Adipose tissue (tissue), 3 donors: ENCODE measurements around the gene ECE1. TPM values are rescaled to one million over a fixed set of nuclear protein-coding genes. Genes with fewer than 3 reads are reported as not detected.

Experiments
- H3K27ac ChIP-seq: one replicate; pipeline ENCODE4 v1.5.1; 2013; ENCODE audit warnings: low read depth, low read length
- WGBS, 3 donors: extraction: QIAGEN DNeasy Blood & Tissue Kit; methylation state at CpG; one replicate each; pipeline ENCODE4 v1.1.7; 2013; 5-methylcytosine and 5-hydroxymethylcytosine counted together
- polyA plus RNA-seq, 3 donors: library from polyadenylated mRNA; stranded (reverse); fragments of 200-250 nt; gene quantifications; one replicate each; pipeline ENCODE4 v1.2.3, GENCODE V29; 2013
- donor health status: healthy with polysubstance abuse.
- donor health status: Bipolar disorder and iron deficiency.
- donor health status: healthy.

ECE1 gene
- polyA plus RNA-seq, 3 donors, result 63.8 to 110 (median 65.3) TPM

DNA sequence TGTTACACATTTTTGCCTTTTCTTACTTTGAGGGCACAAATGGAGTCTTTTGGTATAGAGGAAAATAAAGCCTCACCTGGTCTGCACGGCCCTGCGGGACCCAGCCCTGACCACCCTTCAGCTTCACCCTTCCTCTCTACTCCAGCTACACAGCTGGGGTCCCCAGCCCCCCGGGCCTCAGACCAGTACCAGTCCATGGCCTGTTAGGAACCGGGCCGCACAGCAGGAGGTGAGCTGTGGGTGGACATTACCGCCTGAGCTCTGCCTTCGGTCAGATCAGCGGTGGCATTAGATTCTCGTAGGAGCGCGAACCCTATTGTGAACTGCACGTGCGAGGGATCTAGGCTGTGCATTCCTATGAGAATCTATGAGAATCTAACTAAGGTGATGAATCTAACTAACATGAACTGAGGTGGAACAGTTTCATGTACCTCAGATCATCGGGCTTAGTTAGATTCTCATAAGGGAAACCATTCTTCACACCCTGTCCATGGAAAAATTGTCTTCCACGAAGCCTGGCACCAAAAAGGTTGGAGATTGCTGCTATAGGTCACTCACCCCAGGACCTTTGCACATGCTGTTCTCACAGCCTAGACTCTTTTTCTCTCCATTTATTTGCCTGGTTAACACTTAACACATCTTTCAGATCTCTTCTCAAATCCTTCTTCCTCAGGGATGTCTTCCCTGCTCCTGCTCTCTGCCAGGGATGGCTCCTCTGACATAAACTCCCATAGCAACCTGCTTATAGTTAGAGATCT lies 37.5 kb upstream of the ECE1 start:
- WGBS, 3 donors, result 84 to 95% (median 89%) methylated on average over 15 of the region's 15 CpGs
- H3K27ac ChIP-seq, result no peak overlapping the region

- no peak overlapping the region for H3K27ac ChIP-seq
- 62 to 76% (median 67%) methylated on average over 10 of the region's 10 CpGs for WGBS, 3 donors
These were observed 36.6 kb upstream of the ECE1 start for GRCh38 chr1:21326861-21327344.

GRCh38 chr1:21325731-21326387 lies 35.6 kb upstream of the ECE1 start:
- WGBS, 3 donors, result 66 to 71% (median 68%) methylated on average over 19 of the region's 19 CpGs
- peak overlapping the region; percentile 51 for H3K27ac ChIP-seq

GRCh38 chr1:21325231-21325718 lies 35.0 kb upstream of the ECE1 start:
- no peak overlapping the region for H3K27ac ChIP-seq
- WGBS, 3 donors, result 47 to 66% (median 48%) methylated on average over 7 of the region's 7 CpGs

GRCh38 chr1:21324368-21325141 lies 34.3 kb upstream of the ECE1 start:
- 6 to 15% (median 6%) methylated on average over 14 of the region's 14 CpGs for WGBS, 3 donors
- H3K27ac ChIP-seq, result peak overlapping the region; percentile 84

GRCh38 chr1:21323091-21323490 lies 32.8 kb upstream of the ECE1 start:
- WGBS, 3 donors, result 27 to 52% (median 41%) methylated on average over 7 of the region's 7 CpGs
- peak overlapping the region; percentile 1 for H3K27ac ChIP-seq

DNA sequence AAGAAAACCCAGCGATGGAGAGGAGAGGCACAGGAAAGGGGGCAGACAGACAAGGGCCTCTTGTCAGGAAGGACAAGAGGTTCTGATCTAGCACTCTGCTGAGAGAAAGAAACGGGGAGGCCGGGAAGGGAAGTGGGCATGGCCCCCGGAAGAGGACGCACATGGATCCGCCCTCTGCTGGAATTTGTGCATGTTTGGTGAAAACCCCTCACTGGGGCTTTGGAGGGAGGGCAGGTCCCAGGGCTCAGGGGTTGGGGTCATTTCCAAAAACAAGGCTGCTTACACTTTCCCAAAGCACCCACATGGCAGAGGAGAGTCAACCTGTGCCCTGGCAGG lies 32.4 kb upstream of the ECE1 start:
- 19 to 56% (median 27%) methylated on average over 6 of the region's 6 CpGs for WGBS, 3 donors
- no peak overlapping the region for H3K27ac ChIP-seq

- H3K27ac ChIP-seq, result no peak overlapping the region
- WGBS, 3 donors, result 60 to 96% (median 93%) methylated on average over 9 of the region's 9 CpGs
These were observed 31.9 kb upstream of the ECE1 start for GRCh38 chr1:21321963-21322680.

GRCh38 chr1:21320410-21321108 lies 30.3 kb upstream of the ECE1 start:
- 53 to 83% (median 74%) methylated on average over 12 of the region's 12 CpGs for WGBS, 3 donors
- no peak overlapping the region for H3K27ac ChIP-seq

- H3K27ac ChIP-seq, result no peak overlapping the region
- 37 to 76% (median 69%) methylated on average over 24 of the region's 24 CpGs for WGBS, 3 donors
These were observed 29.5 kb upstream of the ECE1 start for GRCh38 chr1:21319447-21320407.

DNA sequence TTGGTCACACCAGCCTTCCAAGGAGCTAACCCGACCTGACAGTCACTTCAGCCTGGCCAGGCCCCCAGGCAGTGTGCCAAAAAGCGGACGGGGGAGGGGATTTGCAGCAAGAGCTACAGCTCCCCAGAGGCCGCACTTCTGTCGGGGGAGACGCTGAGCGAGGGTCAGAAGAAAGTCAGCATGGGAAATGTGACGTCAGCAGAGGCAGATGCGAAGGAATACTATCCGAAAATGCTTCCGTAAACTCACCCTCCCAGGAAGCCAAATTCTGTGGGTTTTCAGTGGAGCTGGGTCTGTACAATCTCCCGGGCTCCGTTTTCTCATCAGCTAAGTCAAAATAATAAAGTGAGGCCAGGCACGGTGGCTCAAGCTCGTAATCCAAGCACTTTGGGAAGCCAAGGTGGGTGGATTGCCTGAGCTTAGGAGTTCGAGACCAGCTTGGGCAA lies 28.5 kb upstream of the ECE1 start:
- WGBS, 3 donors, result 24 to 54% (median 50%) methylated on average over 16 of the region's 16 CpGs

GRCh38 chr1:21318057-21318713 lies 27.9 kb upstream of the ECE1 start:
- peak overlapping the region; percentile 46 for H3K27ac ChIP-seq
- WGBS, 3 donors, result 55 to 86% (median 73%) methylated on average over 13 of the region's 13 CpGs

More for the DNA sequence above, 28.5 kb upstream of the ECE1 start:
- H3K27ac ChIP-seq, result peak overlapping the region; percentile 29

GRCh38 chr1:21317690-21318043 lies 27.4 kb upstream of the ECE1 start:
- H3K27ac ChIP-seq, result peak overlapping the region; percentile 46
- 57 to 76% (median 70%) methylated on average over 9 of the region's 9 CpGs for WGBS, 3 donors

DNA sequence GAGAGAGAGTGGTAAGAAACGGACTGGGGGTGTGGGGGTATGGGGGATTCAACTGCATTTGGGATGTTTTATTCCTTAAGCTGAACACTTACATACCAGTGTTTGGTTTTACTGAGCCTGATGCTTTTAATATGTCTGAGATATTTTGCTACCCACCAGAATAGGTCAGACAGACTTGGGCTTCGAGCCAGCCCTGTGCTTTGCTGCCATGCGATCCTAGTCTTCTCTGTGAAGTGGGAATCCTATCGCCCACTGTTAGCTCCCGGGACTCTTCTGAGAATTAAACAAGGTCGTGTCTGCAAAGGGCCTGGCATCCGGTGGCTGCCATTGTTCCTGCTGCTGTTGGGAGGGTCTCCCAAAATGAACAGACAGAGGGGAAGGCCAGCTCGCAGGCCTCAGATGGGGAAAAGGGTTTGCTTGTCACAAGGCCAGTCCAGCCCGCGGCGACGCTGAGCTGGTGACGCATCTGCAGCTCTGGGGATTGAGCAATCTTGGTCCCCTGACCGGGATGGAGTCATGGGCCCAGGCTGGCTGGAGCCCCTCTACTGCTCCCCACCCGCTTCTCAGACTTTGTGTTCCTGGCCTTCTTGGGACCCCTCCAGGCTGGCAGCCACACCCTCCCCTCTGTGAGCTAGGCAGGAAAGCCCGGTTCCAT lies 26.9 kb upstream of the ECE1 start:
- H3K27ac ChIP-seq, result peak overlapping the region; percentile 46
- 49 to 55% (median 52%) methylated on average over 16 of the region's 16 CpGs for WGBS, 3 donors

- no peak overlapping the region for H3K27ac ChIP-seq
- WGBS, 3 donors, result 68 to 96% (median 88%) methylated on average over 2 of the region's 2 CpGs
These were observed 24.6 kb upstream of the ECE1 start for GRCh38 chr1:21314743-21315396.
